ENCODE results near the gene GAK.
"Not testable (repeated sequence)": the region's sequence is repeated elsewhere in the genome, so short reads cannot be mapped to it uniquely, and the experiment has no call there.

Gene GAK

DNA sequence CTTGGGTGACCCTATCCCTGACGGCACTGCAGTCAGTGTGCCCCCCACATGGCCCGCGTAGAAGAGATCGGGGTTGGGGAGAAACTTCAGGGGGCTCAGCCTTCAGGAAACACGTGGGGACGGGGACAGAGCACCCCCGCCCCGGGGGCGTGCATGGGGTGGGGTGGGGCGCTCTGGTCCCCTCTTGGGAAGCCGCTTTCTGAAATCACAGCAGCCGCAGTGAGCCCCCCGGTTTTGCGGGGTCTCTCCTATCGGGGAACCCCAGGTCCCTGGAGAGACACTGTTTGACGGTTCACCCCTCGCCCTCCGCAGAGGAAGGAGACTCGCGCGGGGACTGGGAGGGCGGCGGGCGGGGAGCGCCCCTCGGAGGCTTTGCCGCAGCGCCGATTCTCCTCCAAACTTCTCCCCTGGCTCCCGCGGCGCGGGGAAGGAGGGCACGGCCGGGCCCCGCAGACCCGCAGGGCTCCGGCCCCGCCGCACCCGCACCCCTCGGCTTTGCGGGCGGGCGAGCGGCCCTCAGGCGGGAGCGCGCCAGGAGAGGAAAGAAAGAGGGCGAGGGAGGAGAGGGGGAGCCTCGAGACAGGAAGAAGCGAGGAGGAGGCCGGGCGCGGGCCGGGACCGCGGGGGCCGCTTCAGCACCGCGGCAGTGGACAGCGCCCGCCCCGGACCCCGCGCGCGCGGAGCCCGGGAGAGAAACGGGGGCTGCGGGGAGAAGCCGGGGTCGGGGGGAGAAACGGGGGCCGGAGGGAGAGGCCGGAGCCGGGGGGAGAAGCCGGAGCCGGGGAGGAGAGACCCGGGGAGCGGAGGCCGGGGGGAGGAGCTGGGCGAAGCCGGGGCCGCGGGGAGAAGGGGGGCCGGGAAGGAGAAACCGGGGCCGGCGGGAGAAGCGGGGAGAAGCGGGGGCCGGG is 106.8 kb downstream of the GAK start:
- no peak for DNase-seq

DNA sequence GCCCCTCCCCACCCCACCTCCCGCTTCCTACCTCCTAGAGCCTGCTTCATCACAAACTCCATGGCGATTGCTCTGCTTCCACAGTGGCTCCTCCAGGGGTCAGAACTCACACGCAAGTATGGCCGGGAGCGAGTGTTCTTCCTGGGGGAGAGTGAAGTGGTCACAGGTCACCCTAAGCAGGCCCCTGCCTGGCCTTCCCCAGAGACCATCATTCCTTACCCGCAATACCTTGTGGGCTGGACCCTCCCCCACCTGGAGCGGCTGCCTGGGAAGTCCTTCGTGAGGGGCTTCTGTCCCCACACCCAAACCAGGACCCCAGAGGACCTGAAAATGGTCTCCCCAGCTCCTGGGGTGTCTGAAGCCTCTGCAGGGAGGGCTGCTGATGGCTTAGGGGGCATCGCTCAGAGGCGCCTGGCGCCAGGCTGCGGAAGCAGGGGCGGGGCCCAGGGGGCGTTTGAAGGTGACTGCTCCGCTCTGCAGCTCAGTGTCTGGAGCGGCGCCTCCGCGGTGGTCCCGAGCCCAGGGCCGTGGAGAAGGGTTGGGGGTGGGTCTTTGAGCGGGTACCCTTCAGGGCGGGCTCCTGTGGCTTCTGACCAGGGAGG is 107.6 kb downstream of the GAK start:
- DNase-seq = no peak

DNA sequence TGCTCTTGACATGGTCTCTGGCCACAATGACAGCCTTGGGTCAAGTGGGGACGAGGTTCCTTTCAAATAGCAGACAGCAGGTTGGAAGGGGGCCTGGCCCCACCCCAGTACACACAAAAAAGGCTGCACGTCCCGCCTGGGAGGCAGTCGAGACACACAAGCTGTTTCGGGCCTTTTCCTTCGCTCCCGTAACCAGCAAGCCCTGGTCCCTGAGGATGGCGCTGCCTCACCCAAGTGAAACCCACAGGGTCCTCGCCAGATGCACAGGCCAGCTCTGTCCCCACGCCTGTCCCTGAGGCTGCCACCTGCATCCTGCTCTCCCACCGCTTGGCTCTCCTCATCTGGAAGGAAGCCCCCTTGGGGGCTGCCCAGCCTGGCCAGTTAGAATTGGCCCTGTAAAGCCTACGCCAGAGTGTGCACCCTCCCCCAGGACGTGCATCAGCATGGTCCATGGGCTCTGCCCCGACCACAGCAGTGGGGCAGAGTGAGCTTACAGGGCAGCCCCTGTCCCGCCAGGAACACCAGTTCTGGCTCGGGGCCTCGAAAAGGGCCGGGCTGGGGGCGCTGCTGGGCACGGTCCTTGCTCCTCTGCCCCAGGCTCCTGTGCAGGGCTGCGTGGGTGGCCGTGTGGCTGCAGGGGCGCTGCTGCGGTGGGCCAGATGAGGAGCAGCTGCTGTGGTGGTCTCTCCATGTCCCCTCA is 108.2 kb downstream of the GAK start:
- no peak for DNase-seq

DNA sequence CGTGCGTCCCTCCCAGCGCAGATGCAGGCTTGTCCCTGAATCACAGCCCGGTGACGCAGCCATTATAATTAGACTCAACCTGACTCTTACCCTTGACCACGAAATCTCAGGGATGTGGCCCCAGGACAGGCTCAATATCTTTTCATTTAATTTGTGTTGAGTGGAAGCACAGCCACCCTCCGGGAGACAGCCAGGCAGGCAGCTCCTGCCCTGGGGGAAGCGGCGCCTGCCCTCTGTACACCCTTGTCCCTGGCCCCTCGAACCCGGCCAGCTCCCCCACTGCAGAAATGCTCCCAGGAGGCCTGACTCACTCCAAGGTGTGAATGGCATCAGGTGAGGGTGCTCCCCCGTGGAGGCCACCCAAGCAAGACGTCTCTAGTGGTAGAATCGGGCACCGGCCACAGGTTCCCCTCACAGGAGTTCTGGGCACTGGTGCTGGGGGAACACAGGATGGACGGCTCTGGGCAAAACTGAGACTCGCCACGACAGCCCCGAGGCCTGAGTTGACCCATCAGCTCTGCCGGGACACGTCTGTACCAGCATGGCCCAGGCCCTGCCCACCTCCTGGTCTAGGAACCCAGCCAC is 108.8 kb downstream of the GAK start:
- DNase-seq = no peak

DNA sequence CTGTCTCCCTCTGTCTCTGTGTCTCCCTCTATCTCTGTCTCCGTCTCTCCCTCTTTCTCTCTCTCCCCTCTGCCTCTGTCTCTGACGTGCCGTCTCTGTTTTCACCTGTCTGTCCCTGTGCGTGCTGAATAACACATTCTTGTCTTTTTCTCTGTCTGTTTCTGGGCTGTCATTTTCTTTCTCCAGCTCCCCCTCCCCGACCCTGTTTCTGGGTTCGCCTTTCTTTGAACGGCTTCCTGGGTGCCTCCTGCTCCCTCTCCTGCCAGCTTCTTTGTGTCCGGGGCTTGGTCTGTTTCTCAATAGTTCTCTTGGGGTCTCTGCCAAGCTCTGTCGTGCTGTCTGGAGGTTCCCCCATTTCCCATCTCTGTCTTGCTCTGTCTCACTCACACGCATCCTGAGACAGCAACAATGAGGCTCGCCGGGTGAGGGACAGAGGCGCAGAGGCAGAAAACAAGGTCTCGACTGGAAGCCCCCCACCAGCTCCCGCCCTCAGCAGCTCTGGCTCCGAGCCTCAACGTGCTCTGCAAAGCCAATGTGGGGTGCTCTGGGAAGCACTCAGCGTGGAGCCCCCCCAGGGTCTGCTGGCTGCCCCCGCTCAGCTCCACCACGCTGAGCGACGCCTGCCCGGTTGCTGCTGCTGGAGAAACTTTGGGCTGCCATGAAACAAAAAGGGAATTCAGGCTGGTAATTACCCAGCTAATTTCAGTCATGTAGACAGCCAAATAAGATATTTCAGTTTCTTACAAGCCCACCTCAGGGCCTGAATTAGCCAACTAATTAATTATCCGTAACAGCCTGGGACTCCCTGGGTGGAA is 109.5 kb downstream of the GAK start:
- no peak for DNase-seq

DNA sequence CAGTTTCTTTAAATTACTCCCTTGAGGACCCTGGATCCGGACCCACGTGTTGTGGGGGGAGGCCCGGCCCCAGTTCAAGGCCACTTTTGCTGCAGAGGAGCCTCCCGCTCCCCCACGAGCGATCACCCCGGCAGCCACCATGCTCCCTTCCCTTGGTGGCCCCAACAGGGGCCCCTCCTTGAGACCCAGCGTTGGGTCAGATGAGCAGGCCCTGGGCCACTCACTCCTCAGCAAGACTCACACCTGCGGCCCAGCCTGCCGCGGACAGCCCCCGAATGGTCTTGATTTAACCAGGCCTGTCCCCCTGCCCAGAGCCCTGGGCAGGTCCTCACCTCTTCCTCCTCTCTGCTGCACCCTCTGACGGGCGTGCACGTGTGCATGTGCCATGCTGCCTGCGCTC is 110.5 kb downstream of the GAK start:
- no peak for DNase-seq

DNA sequence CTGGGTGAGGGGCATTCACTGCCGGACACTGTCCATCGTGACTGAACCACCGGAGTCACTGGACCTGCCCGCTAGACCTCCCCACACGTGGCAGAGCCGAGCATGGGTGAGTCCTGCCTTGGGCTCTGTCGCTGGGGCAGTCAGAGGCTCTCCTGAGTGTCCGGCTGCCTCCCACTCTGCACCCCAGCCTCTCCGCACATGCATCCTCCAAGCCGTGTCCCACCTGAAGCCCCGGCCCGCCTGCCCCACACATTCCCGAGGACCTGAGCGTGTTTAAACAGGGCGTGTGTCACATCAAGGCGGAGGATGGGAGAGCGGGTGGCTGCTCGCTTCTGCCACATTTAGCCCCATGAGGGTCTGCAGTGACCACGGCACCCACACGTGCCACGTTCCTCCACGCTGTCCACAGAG is 110.9 kb downstream of the GAK start:
- no peak for DNase-seq

DNA sequence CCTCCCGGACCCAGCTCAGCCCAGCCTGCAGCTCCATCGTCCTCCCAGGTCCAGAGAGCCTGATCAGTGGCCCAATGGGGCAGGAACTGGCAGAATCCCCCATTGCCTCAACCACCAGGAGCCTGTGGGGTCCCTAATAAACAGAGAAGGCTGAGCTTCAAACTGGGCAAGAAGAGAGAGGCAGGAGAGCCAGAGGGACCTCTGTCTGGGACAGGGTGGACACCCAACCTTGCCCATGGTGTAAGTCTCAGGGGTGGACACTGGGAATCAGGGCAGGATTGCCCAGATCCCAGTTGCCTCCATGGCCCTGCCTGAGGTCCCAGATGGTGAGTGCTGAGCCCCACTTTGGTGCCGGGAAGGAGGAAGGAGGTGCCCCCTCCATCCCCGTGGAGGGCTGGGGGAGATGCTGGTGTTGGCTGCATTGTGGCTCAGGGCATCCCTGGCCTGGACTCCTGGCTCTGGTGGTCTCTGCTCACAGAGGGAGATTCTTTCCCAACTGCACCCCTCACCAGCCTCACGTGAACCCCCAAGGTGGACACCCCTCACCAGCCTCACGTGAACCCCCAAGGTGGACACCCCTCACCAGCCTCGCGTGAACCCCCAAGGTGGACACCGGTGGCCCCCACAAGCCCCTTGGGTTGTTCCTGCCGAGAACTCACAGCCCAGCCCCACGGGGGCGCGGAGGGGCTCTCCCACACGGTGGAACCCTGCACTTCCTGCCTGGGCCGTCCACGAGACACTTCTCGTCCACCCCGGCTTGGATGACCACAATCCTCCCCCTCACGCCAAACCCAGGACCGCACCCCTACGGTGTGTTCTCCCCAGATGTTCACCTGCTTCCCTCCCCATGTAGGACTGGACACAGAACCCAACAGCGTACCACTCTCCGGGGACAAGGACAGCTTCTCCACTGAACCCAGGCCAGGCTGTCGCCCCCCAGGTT is 111.6 kb downstream of the GAK start:
- no peak for DNase-seq

DNA sequence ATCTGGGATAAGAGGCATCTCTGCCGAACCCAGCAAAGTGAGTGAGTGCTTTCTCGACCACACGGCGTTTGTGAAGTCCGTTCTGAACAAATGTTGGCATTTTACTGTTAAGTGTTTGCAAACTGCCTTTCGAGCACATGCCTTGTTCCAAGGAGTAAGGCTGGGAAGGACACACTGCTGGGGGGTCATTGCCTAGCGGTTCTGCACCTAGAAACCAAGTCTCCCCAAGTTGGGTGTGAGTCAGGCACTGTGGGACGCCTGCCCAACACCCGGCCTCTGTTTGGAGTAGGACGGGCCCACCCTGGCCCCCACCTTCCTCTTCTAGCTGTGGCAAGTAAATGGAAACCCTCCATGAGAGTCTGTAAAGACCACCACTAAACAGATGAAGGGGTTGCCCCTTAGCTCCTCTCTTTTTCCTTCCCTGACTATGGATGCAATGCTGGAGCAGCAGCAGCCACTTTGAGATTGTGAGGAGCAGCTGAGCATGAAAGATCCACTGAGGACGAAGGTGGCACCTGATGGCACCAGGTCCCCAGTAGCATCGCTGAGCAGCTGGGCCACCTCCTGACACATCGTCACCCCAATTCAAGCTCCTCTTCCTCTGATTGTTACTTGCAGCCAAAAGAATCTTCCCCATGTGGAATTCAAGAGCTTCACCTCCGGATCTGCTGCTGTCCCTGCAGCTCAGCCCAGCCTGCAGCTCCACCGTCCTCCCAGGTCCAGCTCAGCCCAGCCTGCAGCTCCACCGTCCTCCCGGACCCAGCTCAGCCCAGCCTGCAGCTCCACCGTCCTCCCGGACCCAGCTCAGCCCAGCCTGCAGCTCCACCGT is 112.5 kb downstream of the GAK start:
- DNase-seq = no peak

DNA sequence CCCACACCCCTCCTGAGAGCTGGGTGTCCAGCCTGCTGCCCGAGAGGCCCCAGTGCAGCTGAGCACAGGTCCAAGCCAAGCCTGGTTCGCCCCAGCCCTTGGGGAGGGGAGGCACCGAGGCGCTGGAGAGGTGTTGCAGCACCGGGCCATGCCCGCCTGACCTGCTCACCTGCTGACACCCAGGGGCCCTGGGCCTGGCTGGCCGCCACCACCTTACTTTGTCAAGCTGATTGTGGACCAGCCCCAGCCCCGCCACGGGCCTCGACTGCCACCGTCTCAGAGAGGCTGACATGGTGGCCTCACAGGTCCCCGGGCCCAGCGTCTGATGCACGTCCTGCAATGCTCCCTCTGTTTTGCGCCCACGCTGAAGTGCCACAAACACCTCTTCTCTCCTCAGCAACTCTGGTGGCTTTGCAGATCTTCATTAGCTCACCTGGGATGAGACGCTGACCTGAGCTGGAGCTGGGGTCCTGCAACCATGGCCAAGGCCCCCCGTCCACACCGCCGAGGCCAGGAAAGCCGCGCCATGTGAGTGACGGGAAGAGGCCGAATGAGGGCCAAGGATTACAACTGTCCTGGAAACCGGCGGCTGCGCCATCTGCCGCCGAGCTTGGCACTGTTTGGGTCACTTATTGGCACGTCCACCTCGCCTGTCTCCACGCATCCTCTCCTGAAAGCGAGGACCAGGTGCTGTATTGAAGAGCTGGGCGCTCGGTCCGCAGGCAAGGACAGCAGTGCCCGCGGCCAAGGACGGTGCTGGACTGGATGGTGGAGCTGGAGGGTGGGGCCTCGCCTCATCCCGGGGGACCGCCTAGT is 113.8 kb downstream of the GAK start:
- no peak for DNase-seq

DNA sequence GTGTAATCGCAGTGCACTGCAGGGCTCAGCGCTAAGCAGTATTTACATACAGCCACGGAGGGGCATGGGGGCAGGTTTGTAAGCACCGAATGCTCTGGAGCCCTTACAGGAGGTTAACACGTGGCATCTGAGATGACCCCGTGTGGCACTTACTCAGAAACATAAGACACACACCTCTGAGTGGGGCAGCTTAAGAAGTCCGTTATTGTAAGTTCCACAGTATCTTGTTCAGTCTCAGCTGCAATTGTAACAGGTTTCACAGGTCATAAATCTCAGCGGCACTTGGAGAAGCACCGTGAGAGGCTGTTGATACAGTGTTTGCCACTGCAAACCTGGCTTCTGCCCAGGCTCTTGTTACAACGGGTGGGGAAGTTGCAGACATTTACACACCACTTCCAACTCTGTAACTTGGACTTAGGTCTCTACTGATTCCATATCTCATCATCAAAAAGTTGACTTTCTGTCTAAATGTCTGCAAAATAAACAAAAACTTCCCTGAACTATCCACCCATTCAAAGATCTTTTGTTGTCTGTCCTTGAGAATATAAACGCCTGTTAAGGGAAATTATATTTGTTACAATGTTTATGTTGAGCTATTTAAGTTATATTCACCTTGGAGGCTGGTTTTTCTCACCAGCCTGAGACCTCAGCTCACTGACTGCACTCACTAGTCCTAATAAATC is 116.5 kb downstream of the GAK start:
- no peak for DNase-seq

DNA sequence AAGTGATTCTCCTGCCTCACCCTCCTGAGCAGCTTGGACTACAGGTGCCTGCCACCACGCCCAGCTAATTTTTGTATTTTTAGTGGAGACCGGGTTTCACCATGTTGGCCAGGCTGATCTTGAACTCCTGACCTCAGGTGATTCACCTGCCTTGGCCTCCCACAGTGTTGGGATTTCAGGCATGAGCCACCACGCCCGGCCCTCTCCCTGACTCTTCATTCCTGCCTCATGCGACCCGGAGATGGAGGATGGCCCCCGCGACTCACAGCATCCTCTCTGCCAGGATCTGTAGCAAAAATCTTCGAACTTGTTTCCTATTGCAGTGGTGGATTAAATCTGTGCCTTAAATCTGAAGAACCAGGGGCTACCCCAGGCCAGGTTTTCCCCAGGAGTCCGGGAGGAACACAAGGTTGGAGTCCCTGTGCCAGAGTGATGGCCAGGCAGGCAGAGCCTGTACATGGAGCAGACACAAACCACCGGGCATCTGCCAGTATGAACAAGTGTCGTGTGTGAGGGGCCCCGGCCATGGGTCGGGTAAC is 117.7 kb downstream of the GAK start:
- DNase-seq = no peak

DNA sequence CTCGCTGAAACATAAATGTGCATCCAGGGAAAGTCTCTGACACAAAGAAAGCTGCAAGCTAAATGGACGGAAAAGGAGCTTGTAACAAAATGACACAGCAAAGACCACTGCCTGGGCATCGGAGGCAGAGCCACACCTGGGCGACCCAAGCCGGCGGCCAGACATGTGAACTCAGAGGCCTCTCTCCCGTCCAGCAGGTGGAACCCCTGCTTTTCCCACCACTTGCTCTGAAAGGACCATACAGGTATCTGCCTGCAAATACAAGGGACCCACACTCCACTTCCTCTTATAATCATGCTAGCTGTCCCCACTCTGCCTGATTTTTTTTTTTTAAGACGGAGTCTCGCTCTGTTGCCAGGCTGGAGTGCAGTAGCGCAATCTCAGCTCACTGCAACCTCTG is 118.2 kb downstream of the GAK start:
- DNase-seq = no peak

DNA sequence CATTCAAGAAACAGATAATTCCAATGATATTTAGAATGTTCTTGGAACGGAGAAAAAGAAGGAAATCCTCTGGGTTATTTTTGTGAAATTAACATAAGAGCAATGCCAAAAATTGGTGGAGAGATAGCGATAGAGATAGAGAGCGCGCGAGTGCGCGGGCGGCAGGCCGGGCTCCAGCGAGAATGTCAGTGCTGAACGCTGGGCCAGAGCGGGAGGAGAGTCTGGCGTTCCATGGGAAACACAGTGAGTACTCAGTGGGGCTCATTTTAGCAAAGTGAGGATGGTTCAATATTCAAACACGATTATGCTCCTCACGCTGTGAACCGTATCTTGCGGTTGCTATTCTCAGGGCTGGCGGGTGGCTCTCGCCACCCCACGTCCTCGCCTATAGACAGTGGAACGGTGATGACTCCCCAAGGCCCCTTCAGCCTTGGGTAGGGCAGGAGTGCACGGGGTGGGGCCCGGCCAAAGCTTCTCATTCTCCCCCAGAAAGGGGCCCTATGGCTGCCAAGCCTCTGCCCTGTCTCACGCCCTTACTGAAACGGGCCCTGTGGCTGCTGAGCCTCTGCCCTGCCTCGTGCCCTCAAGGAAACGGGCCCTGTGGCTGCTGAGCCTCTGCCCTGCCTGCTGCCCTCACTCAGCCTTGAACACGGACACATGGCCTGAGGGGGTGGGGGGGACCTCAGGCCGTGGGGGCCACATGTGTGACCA is 123.1 kb downstream of the GAK start:
- DNase-seq = no peak

DNA sequence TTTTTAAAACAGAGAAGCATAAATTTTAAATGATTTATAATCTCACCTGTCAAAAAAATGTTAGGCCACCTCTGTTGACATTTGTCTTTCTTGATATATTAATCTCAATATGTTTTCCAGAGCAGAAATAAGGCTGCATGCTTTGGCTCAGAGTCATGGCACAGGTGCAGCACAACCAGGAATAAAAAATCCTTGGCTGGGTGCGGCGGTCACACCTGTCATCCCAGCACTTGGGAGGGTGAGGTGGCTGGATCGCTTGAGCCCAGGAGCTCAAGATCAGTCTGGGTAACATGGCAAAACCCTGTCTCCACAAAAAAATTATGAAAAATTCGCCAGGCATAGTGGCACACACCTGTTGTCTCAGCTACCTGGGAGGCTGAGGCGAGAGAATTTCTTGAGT is 124.3 kb downstream of the GAK start:
- DNase-seq = no peak

DNA sequence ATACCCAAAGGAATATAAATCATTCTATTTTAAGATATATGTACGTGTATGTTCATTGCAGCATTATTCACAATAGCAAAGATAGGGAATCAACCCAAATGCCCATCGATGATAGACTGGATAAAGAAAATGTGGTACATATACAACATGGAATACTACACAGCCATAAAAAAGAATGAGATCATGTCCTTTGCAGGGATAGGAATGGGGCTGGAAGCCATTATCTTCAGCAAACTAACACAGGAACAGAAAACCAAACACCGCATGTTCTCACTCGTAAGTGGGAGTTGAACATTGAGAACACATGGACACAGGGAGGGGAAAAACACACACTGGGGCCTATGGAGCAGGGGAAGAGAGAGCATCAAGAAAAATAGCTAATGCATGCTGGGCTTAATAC is 125.1 kb downstream of the GAK start:
- not testable (repeated sequence) for DNase-seq

DNA sequence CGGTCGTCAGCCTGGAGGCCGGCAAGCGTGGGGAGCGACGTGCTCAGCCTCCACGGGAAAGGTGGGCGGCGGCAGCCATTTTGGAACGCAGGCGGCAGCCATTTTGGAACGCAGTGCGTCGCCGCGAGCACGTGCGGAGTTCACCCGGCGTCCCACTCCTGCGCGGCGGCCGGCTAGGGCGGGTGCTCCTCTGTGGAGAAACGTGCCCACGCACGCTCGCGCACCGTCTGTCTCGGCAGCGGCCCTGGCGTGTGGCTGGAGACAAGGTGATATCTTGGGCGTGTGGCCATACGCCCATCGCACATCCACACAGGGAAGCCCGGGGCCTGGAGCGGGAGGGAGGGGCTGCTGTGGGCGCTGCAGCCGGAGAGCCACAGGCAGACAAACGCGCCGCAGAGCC is 127.3 kb downstream of the GAK start:
- no peak for DNase-seq

DNA sequence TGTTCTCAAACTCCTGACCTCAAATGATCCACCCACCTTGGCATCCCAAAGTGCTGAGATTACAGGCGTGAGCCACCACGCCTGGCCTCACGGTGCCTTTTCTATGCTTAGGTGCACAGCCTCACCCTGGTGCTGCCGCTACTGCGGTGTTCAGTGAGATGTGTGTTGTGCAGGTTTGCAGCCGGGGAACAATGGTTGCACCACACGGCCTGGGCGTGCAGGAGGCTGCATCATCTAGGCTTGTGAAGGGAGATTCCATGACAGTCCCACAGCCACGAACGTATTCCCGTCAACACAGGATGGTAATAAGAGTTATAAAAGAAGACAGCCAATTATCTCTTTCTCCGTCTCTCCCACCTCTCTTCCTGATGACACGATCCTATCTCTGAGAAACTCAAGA is 128.2 kb downstream of the GAK start:
- DNase-seq = no peak

Measured in NCI-H1694 (cell line).